Measurements from ENCODE around the gene RALGPS2.

RALGPS2 gene

DNA sequence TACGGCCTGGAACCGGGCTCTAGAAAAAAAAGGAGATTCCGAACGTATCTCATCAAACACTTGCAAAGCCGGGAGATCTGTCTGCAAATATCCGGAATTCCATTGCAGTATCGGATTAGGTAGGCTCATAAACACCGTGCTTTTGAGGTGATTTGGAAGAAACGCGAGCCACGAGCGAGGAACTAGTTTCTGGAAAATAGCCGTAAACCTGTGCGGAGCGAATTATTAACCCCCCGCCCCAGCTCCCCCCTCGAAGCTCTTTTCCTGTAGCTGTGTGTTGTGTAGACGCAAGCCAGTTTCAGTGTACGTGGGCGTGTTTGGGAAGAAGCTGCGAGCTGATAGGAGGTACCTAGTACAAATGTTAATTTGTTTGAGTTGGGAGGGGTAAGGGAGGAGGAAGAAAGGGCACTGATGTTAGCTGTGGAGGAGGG is 1.1 kb downstream of the RALGPS2 start (continued):
- TF ChIP-seq, protein P1, sequence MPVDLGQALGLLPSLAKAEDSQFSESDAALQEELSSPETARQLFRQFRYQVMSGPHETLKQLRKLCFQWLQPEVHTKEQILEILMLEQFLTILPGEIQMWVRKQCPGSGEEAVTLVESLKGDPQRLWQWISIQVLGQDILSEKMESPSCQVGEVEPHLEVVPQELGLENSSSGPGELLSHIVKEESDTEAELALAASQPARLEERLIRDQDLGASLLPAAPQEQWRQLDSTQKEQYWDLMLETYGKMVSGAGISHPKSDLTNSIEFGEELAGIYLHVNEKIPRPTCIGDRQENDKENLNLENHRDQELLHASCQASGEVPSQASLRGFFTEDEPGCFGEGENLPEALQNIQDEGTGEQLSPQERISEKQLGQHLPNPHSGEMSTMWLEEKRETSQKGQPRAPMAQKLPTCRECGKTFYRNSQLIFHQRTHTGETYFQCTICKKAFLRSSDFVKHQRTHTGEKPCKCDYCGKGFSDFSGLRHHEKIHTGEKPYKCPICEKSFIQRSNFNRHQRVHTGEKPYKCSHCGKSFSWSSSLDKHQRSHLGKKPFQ (tag by site-specific recombination; IDR thresholded peaks at IDR 0.05) = no peak
- TF ChIP-seq SP3 (tag by site-specific recombination; IDR thresholded peaks at IDR 0.05) = peak; percentile 39; the same call in 1 of the 2 replicates
- TF ChIP-seq ZNF292 (tag by site-specific recombination; IDR thresholded peaks at IDR 0.05; ENCODE audit: borderline replicate concordance, low read depth) = no peak
- TF ChIP-seq ZXDB (tag by site-specific recombination; IDR thresholded peaks at IDR 0.05) = peak; percentile 63
- no peak for TF ChIP-seq ZNF510 (tag by site-specific recombination; IDR thresholded peaks at IDR 0.05; ENCODE audit: insufficient replicate concordance)
- no peak for TF ChIP-seq ZNF560 (tag by site-specific recombination; IDR thresholded peaks at IDR 0.05; ENCODE audit: borderline replicate concordance)
- TF ChIP-seq ZNF146 (tag by site-specific recombination; IDR thresholded peaks at IDR 0.05) = no peak
- TF ChIP-seq ZNF792 (tag by site-specific recombination; IDR thresholded peaks at IDR 0.05) = no peak
- TF ChIP-seq SCRT2 (tag by site-specific recombination; IDR thresholded peaks at IDR 0.05) = no peak; the same call in 1 of the 2 replicates
- TF ChIP-seq KLF1 (tag by site-specific recombination; IDR thresholded peaks at IDR 0.05) = no peak
- TF ChIP-seq ZNF677 (tag by site-specific recombination; IDR thresholded peaks at IDR 0.05) = no peak
- no peak for TF ChIP-seq ZNF155 (tag by site-specific recombination; IDR thresholded peaks at IDR 0.05)
- TF ChIP-seq SP7 (tag by site-specific recombination; IDR thresholded peaks at IDR 0.05) = no peak
- TF ChIP-seq SP2 (tag by site-specific recombination; IDR thresholded peaks at IDR 0.05) = peak; percentile 45
- no peak for TF ChIP-seq HOXA7 (CRISPR knock-in tag; IDR thresholded peaks at IDR 0.05; ENCODE audit: borderline replicate concordance)
- TF ChIP-seq, protein P2, sequence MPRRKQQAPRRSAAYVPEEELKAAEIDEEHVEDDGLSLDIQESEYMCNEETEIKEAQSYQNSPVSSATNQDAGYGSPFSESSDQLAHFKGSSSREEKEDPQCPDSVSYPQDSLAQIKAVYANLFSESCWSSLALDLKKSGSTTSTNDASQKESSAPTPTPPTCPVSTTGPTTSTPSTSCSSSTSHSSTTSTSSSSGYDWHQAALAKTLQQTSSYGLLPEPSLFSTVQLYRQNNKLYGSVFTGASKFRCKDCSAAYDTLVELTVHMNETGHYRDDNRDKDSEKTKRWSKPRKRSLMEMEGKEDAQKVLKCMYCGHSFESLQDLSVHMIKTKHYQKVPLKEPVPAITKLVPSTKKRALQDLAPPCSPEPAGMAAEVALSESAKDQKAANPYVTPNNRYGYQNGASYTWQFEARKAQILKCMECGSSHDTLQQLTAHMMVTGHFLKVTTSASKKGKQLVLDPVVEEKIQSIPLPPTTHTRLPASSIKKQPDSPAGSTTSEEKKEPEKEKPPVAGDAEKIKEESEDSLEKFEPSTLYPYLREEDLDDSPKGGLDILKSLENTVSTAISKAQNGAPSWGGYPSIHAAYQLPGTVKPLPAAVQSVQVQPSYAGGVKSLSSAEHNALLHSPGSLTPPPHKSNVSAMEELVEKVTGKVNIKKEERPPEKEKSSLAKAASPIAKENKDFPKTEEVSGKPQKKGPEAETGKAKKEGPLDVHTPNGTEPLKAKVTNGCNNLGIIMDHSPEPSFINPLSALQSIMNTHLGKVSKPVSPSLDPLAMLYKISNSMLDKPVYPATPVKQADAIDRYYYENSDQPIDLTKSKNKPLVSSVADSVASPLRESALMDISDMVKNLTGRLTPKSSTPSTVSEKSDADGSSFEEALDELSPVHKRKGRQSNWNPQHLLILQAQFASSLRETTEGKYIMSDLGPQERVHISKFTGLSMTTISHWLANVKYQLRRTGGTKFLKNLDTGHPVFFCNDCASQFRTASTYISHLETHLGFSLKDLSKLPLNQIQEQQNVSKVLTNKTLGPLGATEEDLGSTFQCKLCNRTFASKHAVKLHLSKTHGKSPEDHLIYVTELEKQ (tag by site-specific recombination; IDR thresholded peaks at IDR 0.05; ENCODE audit: borderline replicate concordance) = no peak
- no peak for TF ChIP-seq ZNF768 (tag by site-specific recombination; IDR thresholded peaks at IDR 0.05)
- TF ChIP-seq, protein P3, sequence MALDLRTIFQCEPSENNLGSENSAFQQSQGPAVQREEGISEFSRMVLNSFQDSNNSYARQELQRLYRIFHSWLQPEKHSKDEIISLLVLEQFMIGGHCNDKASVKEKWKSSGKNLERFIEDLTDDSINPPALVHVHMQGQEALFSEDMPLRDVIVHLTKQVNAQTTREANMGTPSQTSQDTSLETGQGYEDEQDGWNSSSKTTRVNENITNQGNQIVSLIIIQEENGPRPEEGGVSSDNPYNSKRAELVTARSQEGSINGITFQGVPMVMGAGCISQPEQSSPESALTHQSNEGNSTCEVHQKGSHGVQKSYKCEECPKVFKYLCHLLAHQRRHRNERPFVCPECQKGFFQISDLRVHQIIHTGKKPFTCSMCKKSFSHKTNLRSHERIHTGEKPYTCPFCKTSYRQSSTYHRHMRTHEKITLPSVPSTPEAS (tag by site-specific recombination; IDR thresholded peaks at IDR 0.05) = no peak
- no peak for TF ChIP-seq ZNF239 (tag by site-specific recombination; IDR thresholded peaks at IDR 0.05)
- TF ChIP-seq, protein P4, sequence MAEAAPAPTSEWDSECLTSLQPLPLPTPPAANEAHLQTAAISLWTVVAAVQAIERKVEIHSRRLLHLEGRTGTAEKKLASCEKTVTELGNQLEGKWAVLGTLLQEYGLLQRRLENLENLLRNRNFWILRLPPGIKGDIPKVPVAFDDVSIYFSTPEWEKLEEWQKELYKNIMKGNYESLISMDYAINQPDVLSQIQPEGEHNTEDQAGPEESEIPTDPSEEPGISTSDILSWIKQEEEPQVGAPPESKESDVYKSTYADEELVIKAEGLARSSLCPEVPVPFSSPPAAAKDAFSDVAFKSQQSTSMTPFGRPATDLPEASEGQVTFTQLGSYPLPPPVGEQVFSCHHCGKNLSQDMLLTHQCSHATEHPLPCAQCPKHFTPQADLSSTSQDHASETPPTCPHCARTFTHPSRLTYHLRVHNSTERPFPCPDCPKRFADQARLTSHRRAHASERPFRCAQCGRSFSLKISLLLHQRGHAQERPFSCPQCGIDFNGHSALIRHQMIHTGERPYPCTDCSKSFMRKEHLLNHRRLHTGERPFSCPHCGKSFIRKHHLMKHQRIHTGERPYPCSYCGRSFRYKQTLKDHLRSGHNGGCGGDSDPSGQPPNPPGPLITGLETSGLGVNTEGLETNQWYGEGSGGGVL (tag by site-specific recombination; IDR thresholded peaks at IDR 0.05) = peak; percentile 68
- peak; percentile 44; the same call in 1 of the 2 replicates for TF ChIP-seq KLF9 (tag by site-specific recombination; IDR thresholded peaks at IDR 0.05; ENCODE audit: low read depth)
- TF ChIP-seq ZBTB20 (tag by site-specific recombination; IDR thresholded peaks at IDR 0.05) = no peak; the same call in 1 of the 2 replicates
- TF ChIP-seq, protein P5, sequence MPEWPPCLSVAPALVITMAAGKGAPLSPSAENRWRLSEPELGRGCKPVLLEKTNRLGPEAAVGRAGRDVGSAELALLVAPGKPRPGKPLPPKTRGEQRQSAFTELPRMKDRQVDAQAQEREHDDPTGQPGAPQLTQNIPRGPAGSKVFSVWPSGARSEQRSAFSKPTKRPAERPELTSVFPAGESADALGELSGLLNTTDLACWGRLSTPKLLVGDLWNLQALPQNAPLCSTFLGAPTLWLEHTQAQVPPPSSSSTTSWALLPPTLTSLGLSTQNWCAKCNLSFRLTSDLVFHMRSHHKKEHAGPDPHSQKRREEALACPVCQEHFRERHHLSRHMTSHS (tag by site-specific recombination; IDR thresholded peaks at IDR 0.05) = no peak
- TF ChIP-seq KLF10 (tag by site-specific recombination; IDR thresholded peaks at IDR 0.05) = no peak
- TF ChIP-seq, protein P6, sequence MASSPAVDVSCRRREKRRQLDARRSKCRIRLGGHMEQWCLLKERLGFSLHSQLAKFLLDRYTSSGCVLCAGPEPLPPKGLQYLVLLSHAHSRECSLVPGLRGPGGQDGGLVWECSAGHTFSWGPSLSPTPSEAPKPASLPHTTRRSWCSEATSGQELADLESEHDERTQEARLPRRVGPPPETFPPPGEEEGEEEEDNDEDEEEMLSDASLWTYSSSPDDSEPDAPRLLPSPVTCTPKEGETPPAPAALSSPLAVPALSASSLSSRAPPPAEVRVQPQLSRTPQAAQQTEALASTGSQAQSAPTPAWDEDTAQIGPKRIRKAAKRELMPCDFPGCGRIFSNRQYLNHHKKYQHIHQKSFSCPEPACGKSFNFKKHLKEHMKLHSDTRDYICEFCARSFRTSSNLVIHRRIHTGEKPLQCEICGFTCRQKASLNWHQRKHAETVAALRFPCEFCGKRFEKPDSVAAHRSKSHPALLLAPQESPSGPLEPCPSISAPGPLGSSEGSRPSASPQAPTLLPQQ (tag by site-specific recombination; IDR thresholded peaks at IDR 0.05) = no peak
- TF ChIP-seq ZBTB21 (tag by site-specific recombination; IDR thresholded peaks at IDR 0.05) = no peak
- TF ChIP-seq, protein P7, sequence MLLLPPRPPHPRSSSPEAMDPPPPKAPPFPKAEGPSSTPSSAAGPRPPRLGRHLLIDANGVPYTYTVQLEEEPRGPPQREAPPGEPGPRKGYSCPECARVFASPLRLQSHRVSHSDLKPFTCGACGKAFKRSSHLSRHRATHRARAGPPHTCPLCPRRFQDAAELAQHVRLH (tag by site-specific recombination; IDR thresholded peaks at IDR 0.05) = no peak
- no peak for TF ChIP-seq BCL11A (tag by site-specific recombination; IDR thresholded peaks at IDR 0.05; ENCODE audit: low read depth)
- no peak for TF ChIP-seq REPIN1 (tag by site-specific recombination; IDR thresholded peaks at IDR 0.05; ENCODE audit: low read depth)

Measured in HEK293 (cell line).